ENCODE data around the gene HGF.

GRCh38 chr7:81709836-81710235 is 60.0 kb downstream of the HGF start:
- TF ChIP-seq, protein P1, sequence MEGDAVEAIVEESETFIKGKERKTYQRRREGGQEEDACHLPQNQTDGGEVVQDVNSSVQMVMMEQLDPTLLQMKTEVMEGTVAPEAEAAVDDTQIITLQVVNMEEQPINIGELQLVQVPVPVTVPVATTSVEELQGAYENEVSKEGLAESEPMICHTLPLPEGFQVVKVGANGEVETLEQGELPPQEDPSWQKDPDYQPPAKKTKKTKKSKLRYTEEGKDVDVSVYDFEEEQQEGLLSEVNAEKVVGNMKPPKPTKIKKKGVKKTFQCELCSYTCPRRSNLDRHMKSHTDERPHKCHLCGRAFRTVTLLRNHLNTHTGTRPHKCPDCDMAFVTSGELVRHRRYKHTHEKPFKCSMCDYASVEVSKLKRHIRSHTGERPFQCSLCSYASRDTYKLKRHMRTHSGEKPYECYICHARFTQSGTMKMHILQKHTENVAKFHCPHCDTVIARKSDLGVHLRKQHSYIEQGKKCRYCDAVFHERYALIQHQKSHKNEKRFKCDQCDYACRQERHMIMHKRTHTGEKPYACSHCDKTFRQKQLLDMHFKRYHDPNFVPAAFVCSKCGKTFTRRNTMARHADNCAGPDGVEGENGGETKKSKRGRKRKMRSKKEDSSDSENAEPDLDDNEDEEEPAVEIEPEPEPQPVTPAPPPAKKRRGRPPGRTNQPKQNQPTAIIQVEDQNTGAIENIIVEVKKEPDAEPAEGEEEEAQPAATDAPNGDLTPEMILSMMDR (conservative IDR thresholded peaks at IDR 0.05; ENCODE audit: low read length): no peak
- no peak for TF ChIP-seq EZH2phosphoT487 (IDR thresholded peaks at IDR 0.05; ENCODE audit: borderline replicate concordance)

Data from Loucy (cell line).